HUES6 (cell line): ENCODE results near the gene WDR45B.

ENCODE experiments used
- H3K27ac ChIP-seq: 2 replicates; pipeline ENCODE4 v1.7.0; 2013; ENCODE audit warnings: low read depth, mild to moderate bottlenecking, low read length, inconsistent platforms
- H3K27me3 ChIP-seq: 2 replicates; pipeline ENCODE4 v1.6.1; 2013; ENCODE audit warnings: low read length; ENCODE audit not compliant: control insufficient read depth, insufficient read depth
- H3K36me3 ChIP-seq: 2 replicates; pipeline ENCODE4 v1.6.1; 2013; ENCODE audit warnings: low read length; ENCODE audit not compliant: control insufficient read depth, insufficient read depth
- H3K4me1 ChIP-seq: 2 replicates; pipeline ENCODE4 v1.6.1; 2013; ENCODE audit warnings: low read length; ENCODE audit not compliant: control insufficient read depth, insufficient read depth
- H3K4me3 ChIP-seq: 2 replicates; pipeline ENCODE4 v1.5.1; 2013; ENCODE audit warnings: low read depth, low read length
- H3K9ac ChIP-seq: one replicate; pipeline ENCODE4 v1.6.1; 2013; ENCODE audit warnings: mild to moderate bottlenecking, low read length
- H3K9me3 ChIP-seq: 2 replicates; pipeline ENCODE4 v1.6.1; 2013; ENCODE audit warnings: low read depth, low read length; ENCODE audit not compliant: control insufficient read depth, insufficient read depth

WDR45B gene

DNA sequence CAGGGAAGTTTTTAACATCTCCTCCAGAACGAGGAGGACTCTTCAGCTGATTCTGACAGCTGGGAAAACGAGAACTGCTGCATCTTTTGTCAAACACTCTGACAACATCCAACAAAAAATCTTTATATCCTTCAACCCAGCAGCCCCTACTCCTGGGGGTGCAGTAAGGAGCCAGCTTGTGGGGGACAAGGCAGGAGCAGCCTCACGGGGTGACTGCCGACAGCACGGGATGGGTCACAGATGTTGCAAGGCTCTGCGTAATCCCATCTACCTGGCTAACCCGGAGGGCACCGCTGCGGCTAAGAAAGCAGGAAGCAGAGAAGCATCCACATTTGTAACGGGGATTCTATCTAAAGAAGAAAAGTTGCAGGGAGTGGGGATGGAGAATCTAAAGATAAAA lies 28.6 kb downstream of the WDR45B start:
- H3K9me3 ChIP-seq: no peaks in the 10 kb centered on the region
- H3K27me3 ChIP-seq: no peaks in the 10 kb centered on the region
- no peak overlapping the region for H3K9ac ChIP-seq
- peaks cover 88% of the 10 kb centered on the region for H3K36me3 ChIP-seq
- H3K27ac ChIP-seq: no peak overlapping the region
- no peak overlapping the region for H3K4me3 ChIP-seq
- H3K4me1 ChIP-seq: no peaks in the 10 kb centered on the region

DNA sequence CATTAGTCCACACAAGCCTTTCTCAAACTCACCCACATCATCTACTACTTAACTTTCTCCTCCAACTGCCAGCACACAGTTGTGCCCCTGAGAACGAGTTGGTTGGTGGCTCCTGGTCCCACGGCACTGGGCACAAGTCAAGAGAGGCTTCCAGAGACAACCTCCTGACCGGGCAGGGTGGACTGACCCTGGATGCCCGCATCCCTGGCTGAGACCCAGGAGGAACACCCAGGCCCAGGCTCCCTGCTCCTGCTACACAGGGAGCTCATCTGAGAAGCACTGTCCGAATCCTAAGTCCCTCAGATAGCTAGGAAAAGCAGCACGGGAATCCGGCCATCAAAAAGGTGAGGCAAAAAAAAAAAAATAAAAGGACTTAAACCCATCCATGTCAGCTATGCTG lies 29.0 kb downstream of the WDR45B start:
- Histone ChIP-seq H3K9ac (no peak overlapping the region), H3K4me1 (peaks cover 3% of the 10 kb centered on the region; the same call in 1 of the 2 replicates), H3K27ac (no peak overlapping the region), H3K27me3 (no peaks in the 10 kb centered on the region), H3K4me3 (no peak overlapping the region), H3K9me3 (no peaks in the 10 kb centered on the region), H3K36me3 (peaks cover 89% of the 10 kb centered on the region)

DNA sequence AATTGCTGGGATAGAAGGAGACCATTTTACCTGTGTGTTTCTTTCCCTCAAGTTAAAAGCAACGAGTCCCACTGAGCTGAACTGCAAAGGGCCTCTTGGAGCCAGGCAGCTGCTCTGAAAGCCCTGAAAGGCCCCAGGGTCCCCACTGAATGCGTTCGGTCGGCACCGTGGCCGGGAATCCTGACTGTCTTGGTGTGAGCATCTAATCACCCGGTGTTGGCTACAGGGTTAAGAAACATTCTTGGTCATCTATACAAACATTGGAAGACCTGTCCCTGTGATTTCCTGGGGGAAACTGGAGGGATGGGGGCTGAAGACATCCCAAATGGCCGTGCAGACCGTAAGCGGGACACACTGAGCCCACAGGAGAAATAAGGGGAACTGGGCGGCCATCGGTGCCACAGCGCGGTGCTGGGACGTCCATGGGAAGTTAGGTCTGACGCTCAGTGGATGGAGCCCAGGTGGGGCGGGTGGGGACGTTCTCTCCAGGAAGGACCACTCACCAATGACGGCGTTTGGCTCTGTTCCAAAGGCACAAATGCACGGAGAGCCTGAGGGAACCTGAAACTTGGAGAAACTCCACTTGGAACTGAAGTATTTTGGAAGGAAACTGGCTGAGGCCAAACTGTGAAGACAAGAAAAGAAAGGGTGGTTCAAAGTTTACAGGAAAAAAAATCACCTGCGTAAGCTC lies 32.1 kb downstream of the WDR45B start:
- no peaks in the 10 kb centered on the region for H3K9me3 ChIP-seq
- no peaks in the 10 kb centered on the region for H3K27me3 ChIP-seq
- peaks cover 77% of the 10 kb centered on the region for H3K36me3 ChIP-seq
- no peak overlapping the region for H3K4me3 ChIP-seq
- peaks cover 7% of the 10 kb centered on the region for H3K4me1 ChIP-seq
- H3K27ac ChIP-seq: no peak overlapping the region
- H3K9ac ChIP-seq: no peak overlapping the region

DNA sequence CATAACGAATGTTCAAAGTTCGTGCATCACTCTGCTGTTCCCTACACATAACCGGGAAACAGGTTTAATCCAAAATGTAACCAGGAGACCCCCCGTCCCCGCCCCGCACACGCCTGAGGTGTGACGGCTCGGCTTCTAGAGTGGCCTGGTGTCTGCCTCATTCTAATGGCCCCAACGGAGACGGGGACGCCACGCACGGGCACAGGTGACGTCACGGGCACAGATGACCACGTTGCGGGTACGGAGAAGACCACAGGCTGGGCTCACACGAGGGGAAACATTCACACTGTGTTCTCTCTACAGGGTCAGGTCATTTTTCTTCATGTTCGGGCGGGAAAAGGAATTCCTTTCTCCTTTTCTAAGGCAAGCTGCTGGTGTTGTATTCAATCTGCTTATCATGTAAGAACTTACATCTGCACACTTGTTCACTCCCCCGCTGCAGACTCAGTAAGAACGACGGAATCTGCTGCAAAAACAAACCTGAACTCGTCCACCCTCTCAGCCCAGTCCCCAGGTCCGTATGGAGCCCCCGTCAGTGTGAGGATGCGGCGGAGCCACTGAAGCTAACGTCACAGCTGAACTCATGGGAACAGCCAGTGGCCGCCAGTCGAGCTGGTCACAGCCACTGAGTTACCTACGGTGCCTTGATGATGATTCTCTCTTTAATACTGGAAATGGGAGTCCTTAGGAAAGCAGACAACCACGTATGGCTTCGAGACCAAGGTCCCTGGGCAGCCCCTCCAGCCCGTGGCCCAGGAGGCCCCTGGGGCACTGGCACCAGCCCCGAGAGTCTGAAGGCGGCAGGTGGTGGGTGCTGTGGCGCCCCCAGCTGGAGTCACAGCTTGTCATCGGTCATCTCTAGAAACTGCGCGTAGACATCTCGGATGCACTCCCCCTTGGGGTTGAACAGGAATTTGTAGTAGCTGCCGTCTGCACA lies 32.9 kb downstream of the WDR45B start:
- Histone ChIP-seq H3K9me3 (no peaks in the 10 kb centered on the region), H3K27me3 (no peaks in the 10 kb centered on the region), H3K36me3 (peaks cover 69% of the 10 kb centered on the region), H3K9ac (no peak overlapping the region), H3K4me3 (no peak overlapping the region), H3K4me1 (peaks cover 7% of the 10 kb centered on the region), H3K27ac (no peak overlapping the region)

DNA sequence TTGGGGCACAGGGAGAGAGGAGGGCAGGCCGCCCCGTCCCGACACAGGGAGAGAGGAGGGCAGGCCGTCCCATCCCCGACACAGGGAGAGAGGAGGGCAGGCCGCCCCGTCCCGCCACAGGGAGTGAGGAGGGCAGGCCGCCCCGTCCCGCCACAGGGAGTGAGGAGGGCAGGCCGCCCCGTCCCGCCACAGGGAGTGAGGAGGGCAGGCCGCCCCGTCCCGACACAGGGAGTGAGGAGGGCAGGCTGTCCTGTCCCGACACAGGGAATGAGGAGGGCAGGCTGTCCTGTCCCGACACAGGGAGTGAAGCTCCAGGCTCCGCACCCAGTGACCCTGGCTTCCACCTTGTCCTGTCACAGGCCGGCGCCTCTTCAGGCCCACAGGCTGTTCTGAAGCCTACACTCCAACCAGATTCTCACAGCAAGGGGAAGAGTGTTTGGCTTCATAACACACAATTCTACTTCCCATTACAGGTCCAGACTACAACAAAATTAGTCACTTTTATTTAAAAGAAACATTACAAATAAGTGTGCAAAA lies 34.1 kb downstream of the WDR45B start:
- Histone ChIP-seq H3K4me1 (peaks cover 7% of the 10 kb centered on the region), H3K9ac (no peak overlapping the region), H3K27me3 (no peaks in the 10 kb centered on the region), H3K27ac (no peak overlapping the region), H3K9me3 (no peaks in the 10 kb centered on the region), H3K4me3 (no peak overlapping the region), H3K36me3 (peaks cover 68% of the 10 kb centered on the region)

DNA sequence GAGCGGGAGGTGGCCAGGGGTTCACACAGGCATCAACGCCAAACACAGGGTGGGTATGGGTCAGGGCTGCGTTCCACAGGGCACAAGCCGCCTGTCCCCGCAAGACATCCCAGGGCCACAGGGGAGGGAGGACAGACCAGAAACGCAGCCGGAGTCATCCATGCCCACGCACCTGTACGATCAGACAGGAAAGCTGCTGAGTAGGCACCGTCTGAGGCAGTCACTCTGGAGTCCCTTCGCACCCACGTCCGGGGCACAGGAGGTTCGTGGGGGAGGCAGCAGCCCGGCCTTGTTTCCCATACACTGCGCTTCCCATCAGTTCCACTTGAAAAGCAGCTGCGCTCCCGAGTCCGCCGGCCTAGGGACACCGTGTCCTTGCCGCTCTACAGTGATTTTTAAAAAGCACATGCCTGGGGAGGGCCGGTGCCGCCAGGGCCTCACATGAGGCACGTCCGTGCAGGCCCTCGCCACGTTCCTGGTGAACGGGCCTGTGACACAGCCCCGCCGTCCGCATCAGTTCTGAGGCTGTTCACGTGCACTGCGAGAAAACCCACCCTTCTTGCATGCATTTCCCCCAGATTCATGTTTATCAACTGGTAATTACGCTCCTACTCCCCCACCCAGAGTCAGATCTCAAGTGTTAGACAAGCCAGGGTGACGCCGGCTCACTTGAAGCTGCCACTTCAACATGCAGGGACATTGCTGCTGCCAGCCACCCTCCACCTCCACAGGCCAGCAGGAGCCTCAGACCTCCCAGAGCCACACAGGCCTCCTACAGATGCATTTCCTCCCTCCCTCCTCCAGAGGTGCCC lies 34.8 kb downstream of the WDR45B start:
- no peak overlapping the region for H3K4me3 ChIP-seq
- H3K27me3 ChIP-seq: no peaks in the 10 kb centered on the region
- no peak overlapping the region for H3K27ac ChIP-seq
- peaks cover 7% of the 10 kb centered on the region for H3K4me1 ChIP-seq
- H3K9me3 ChIP-seq: no peaks in the 10 kb centered on the region
- H3K36me3 ChIP-seq: peaks cover 67% of the 10 kb centered on the region
- H3K9ac ChIP-seq: no peak overlapping the region

DNA sequence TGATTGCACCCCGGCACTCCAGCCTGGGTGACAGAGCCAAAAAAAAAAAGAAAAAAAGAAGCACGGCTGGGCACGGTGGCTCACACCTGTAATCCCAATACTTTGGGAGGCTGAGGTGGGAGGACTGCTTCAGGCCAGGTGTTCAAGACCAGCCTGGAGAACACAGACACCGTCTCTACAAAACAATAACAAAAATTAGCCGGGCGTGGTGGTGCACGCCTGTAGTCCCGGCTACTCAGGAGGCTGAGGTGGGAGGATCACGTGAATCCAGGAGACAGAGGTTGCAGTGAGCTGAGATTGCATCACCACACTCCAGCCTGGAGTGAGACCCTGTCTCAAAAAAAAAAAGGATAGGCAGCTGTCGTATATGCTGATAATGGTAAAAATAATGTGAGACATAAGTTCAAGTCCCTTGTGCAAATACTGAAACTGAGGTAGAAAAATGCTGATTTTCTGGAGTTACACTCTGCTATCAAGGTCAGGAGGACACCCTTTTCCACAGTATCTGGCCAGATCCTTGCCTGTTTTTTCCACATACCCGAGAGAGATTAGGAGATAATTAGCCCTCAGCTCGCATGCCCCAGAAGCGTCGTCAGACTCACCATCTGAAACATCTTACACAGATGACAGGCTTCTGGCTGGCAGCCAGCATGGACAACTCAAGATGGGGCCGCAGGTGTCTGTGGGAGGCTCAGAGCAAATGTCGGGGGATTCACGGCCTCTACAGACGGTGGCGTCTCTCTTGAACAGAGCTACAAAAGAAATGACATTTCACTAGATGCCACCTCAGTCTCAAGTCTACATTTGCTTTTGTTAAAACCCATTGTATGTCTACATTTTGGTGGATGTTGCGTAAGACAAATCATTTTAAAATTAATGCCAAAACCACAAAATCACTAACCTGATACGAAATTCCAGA lies 36.8 kb downstream of the WDR45B start:
- Histone ChIP-seq H3K4me1 (peaks cover 7% of the 10 kb centered on the region), H3K27ac (no peak overlapping the region), H3K9ac (no peak overlapping the region)

DNA sequence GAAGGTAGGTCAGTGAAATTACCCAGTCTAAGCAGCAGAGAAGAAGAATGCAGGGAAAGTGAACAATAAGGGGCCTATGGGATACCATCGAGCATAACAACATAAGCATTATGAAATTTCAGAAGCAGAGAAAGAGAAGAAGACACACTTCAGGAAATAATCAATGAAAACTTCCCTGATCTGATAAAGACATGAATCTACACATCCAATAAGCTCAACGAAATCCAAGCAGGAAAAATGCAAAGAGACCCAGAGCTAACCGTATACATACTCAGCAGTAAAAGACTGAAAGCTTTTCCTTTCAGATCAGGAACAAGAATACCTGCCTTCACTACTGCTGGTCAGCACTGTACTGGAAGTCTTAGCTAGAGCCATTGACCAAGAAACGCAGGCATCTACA lies 38.6 kb downstream of the WDR45B start:
- Histone ChIP-seq H3K9ac (no peak overlapping the region), H3K4me1 (peaks cover 7% of the 10 kb centered on the region), H3K27me3 (no peaks in the 10 kb centered on the region), H3K9me3 (no peaks in the 10 kb centered on the region), H3K27ac (no peak overlapping the region), H3K36me3 (peaks cover 54% of the 10 kb centered on the region), H3K4me3 (no peak overlapping the region)

More for the DNA sequence above, 36.8 kb downstream of the WDR45B start:
- Histone ChIP-seq H3K4me3 (no peak overlapping the region), H3K36me3 (peaks cover 58% of the 10 kb centered on the region), H3K27me3 (no peaks in the 10 kb centered on the region), H3K9me3 (no peaks in the 10 kb centered on the region)

DNA sequence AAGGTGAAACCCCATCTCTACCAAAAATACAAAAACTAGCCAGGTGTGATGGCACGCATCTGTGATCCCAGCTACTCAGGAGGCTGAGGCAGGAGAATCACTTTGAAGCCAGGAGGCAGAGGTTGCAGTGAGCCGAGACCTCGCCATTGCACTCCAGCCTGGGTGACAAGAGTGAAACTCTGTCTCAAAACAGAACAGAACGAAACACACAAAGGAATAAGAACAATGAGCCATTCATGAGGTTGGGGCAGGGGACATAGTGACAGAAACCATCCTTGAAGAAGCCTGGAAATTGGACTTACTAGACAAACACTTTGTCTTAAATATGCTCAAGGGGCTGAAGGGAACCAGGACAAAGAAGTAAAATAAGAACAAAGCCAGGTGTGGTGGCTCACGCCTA lies 39.4 kb downstream of the WDR45B start:
- H3K4me3 ChIP-seq: no peak overlapping the region
- no peak overlapping the region for H3K9ac ChIP-seq
- H3K36me3 ChIP-seq: peaks cover 57% of the 10 kb centered on the region
- no peaks in the 10 kb centered on the region for H3K27me3 ChIP-seq
- peaks cover 3% of the 10 kb centered on the region for H3K4me1 ChIP-seq
- no peaks in the 10 kb centered on the region for H3K9me3 ChIP-seq
- H3K27ac ChIP-seq: no peak overlapping the region
